ENCODE results near the gene SPNS1.
"Not testable (repeated sequence)": the region's sequence is repeated elsewhere in the genome, so short reads cannot be mapped to it uniquely, and the experiment has no call there.

SPNS1 gene

GRCh38 chr16:28990375-28991040 is 15.9 kb downstream of the SPNS1 start:
- no peak for DNase-seq

- no peak for DNase-seq
These were observed 17.1 kb downstream of the SPNS1 start for GRCh38 chr16:28991687-28992086.

GRCh38 chr16:28992496-28992895 is 17.9 kb downstream of the SPNS1 start:
- DNase-seq, result no peak

GRCh38 chr16:28998837-28999236 is 24.3 kb downstream of the SPNS1 start:
- DNase-seq, result no peak

GRCh38 chr16:28999577-28999976 is 25.0 kb downstream of the SPNS1 start:
- DNase-seq, result no peak

GRCh38 chr16:29000019-29000418 is 25.4 kb downstream of the SPNS1 start:
- DNase-seq, result no peak

- DNase-seq, result not testable (repeated sequence)
These were observed 30.0 kb downstream of the SPNS1 start for GRCh38 chr16:29004496-29005139.

- DNase-seq, result no peak
These were observed 33.4 kb downstream of the SPNS1 start for GRCh38 chr16:29007730-29008593.

GRCh38 chr16:29009050-29009837 is 34.7 kb downstream of the SPNS1 start:
- peak; percentile 21 for DNase-seq

- no peak for DNase-seq
These were observed 35.2 kb downstream of the SPNS1 start for GRCh38 chr16:29009838-29010166.

GRCh38 chr16:29011112-29011511 is 36.5 kb downstream of the SPNS1 start:
- no peak for DNase-seq

- DNase-seq, result no peak
These were observed 37.3 kb downstream of the SPNS1 start for GRCh38 chr16:29011851-29012250.

GRCh38 chr16:29012913-29013553 is 38.5 kb downstream of the SPNS1 start:
- DNase-seq, result no peak

- DNase-seq, result no peak
These were observed 40.0 kb downstream of the SPNS1 start for GRCh38 chr16:29014561-29015069.

GRCh38 chr16:29022196-29022595 is 47.6 kb downstream of the SPNS1 start:
- DNase-seq, result no peak

- no peak for DNase-seq
These were observed 49.0 kb downstream of the SPNS1 start for GRCh38 chr16:29023279-29024277.

GRCh38 chr16:29024278-29024677 is 49.7 kb downstream of the SPNS1 start:
- DNase-seq, result no peak

- no peak for DNase-seq
These were observed 50.6 kb downstream of the SPNS1 start for GRCh38 chr16:29025218-29025617.

GRCh38 chr16:29025735-29026134 is 51.2 kb downstream of the SPNS1 start:
- DNase-seq, result no peak

- DNase-seq, result no peak
These were observed 54.0 kb downstream of the SPNS1 start for GRCh38 chr16:29028457-29029167.

Measured in GF-D8 (cell line).